NT2/D1 (cell line): ENCODE measurements around the gene LDLRAD4.

Source experiments
- DNase-seq: peaks from one replicate; pipeline ENCODE4 v3.0.0-alpha.2; 2011; ENCODE audit warnings: low read depth, low spot score
- H3K27me3 ChIP-seq: 2 replicates; pipeline ENCODE4 v1.6.0; 2011; ENCODE audit warnings: mild to moderate bottlenecking; ENCODE audit not compliant: insufficient read length, insufficient read depth
- H3K36me3 ChIP-seq: 2 replicates; pipeline ENCODE4 v1.6.1; 2011; ENCODE audit warnings: mild to moderate bottlenecking, low read length, mixed read lengths; ENCODE audit not compliant: insufficient read depth, insufficient read length
- H3K4me1 ChIP-seq: 2 replicates; pipeline ENCODE4 v1.5.1; 2011; ENCODE audit not compliant: insufficient read depth, insufficient read length
- H3K4me3 ChIP-seq: 2 replicates; pipeline ENCODE4 v1.5.1; 2011; ENCODE audit warnings: low read depth; ENCODE audit not compliant: insufficient read length
- H3K9ac ChIP-seq: 2 replicates; pipeline ENCODE4 v1.6.0; 2011; ENCODE audit warnings: low read depth; ENCODE audit not compliant: insufficient read length
- H3K9me3 ChIP-seq: 2 replicates; pipeline ENCODE4 v1.5.1; 2011; ENCODE audit warnings: mild to moderate bottlenecking, low read length; ENCODE audit not compliant: insufficient read depth
- SUZ12 ChIP-seq: IDR thresholded peaks from 2 replicates; pipeline ENCODE4 v1.6.1; 2011; ENCODE audit not compliant: insufficient read length, insufficient read depth; ENCODE audit errors: extremely low read depth
- YY1 ChIP-seq: IDR thresholded peaks from 2 replicates; pipeline ENCODE4 v1.6.1; 2011; ENCODE audit not compliant: insufficient read length, insufficient read depth
- ZNF274 ChIP-seq: IDR thresholded peaks from 2 replicates; pipeline ENCODE4 v1.6.1; 2011; ENCODE audit warnings: mild to moderate bottlenecking, low read depth, low read length

LDLRAD4 gene

GRCh38 chr18:13501891-13502290 lies 283.3 kb downstream of the LDLRAD4 start:
- H3K27me3 ChIP-seq = no peaks in the 10 kb centered on the region
- DNase-seq = no peak
- TF ChIP-seq SUZ12 = no peak
- no peak for TF ChIP-seq YY1
- TF ChIP-seq ZNF274 = no peak
- H3K9me3 ChIP-seq = peaks cover 25% of the 10 kb centered on the region
- peaks cover 10% of the 10 kb centered on the region for H3K4me1 ChIP-seq
- H3K36me3 ChIP-seq = peaks cover 11% of the 10 kb centered on the region
- no peak overlapping the region for H3K4me3 ChIP-seq
- no peak overlapping the region for H3K9ac ChIP-seq

- no peak overlapping the region for H3K4me3 ChIP-seq
- no peaks in the 10 kb centered on the region for H3K27me3 ChIP-seq
- TF ChIP-seq YY1 = no peak
- no peak for TF ChIP-seq ZNF274
- no peak for TF ChIP-seq SUZ12
- H3K36me3 ChIP-seq = peaks cover 11% of the 10 kb centered on the region
- peaks cover 10% of the 10 kb centered on the region for H3K4me1 ChIP-seq
- peaks cover 22% of the 10 kb centered on the region for H3K9me3 ChIP-seq
- H3K9ac ChIP-seq = no peak overlapping the region
- DNase-seq = no peak
Measured at GRCh38 chr18:13502585-13502984, 284.0 kb downstream of the LDLRAD4 start.

GRCh38 chr18:13503836-13504235 lies 285.3 kb downstream of the LDLRAD4 start:
- no peak for DNase-seq
- peaks cover 1% of the 10 kb centered on the region for H3K36me3 ChIP-seq
- H3K9ac ChIP-seq = no peak overlapping the region
- no peak for TF ChIP-seq SUZ12
- TF ChIP-seq YY1 = no peak
- no peak for TF ChIP-seq ZNF274
- H3K27me3 ChIP-seq = no peaks in the 10 kb centered on the region
- H3K4me1 ChIP-seq = peaks cover 10% of the 10 kb centered on the region
- no peak overlapping the region for H3K4me3 ChIP-seq
- H3K9me3 ChIP-seq = peaks cover 12% of the 10 kb centered on the region

- Histone ChIP-seq H3K36me3 (no peaks in the 10 kb centered on the region), H3K4me1 (peaks cover 6% of the 10 kb centered on the region), H3K27me3 (no peaks in the 10 kb centered on the region), H3K9ac (no peak overlapping the region), H3K9me3 (peaks cover 8% of the 10 kb centered on the region; the same call in 1 of the 2 replicates), H3K4me3 (no peak overlapping the region)
- TF ChIP-seq ZNF274 (no peak), YY1 (no peak), SUZ12 (no peak)
- DNase-seq = no peak
Measured at GRCh38 chr18:13505780-13506345, 287.3 kb downstream of the LDLRAD4 start.

- Histone ChIP-seq H3K9ac (no peak overlapping the region), H3K9me3 (peaks cover 8% of the 10 kb centered on the region; the same call in 1 of the 2 replicates), H3K4me3 (no peak overlapping the region), H3K27me3 (no peaks in the 10 kb centered on the region), H3K36me3 (no peaks in the 10 kb centered on the region), H3K4me1 (peaks cover 3% of the 10 kb centered on the region)
- no peak for DNase-seq
- no peak for TF ChIP-seq YY1
- no peak for TF ChIP-seq ZNF274
- no peak for TF ChIP-seq SUZ12
Measured at GRCh38 chr18:13510594-13510993, 292.0 kb downstream of the LDLRAD4 start.

- no peak for TF ChIP-seq ZNF274
- TF ChIP-seq YY1 = no peak
- TF ChIP-seq SUZ12 = no peak
- no peak overlapping the region for H3K4me3 ChIP-seq
- DNase-seq = no peak
- H3K4me1 ChIP-seq = peaks cover 3% of the 10 kb centered on the region
- H3K36me3 ChIP-seq = no peaks in the 10 kb centered on the region
- peaks cover 8% of the 10 kb centered on the region; the same call in 1 of the 2 replicates for H3K9me3 ChIP-seq
- H3K27me3 ChIP-seq = no peaks in the 10 kb centered on the region
- no peak overlapping the region for H3K9ac ChIP-seq
Measured at GRCh38 chr18:13511961-13512577, 293.5 kb downstream of the LDLRAD4 start.

- no peaks in the 10 kb centered on the region for H3K27me3 ChIP-seq
- no peak for DNase-seq
- H3K4me1 ChIP-seq = peaks cover 3% of the 10 kb centered on the region
Measured at GRCh38 chr18:13513021-13513420, 294.5 kb downstream of the LDLRAD4 start.

More at GRCh38 chr18:13513021-13513420, 294.5 kb downstream of the LDLRAD4 start:
- H3K4me3 ChIP-seq = no peak overlapping the region
- H3K9me3 ChIP-seq = peaks cover 8% of the 10 kb centered on the region; the same call in 1 of the 2 replicates
- TF ChIP-seq ZNF274 = no peak
- TF ChIP-seq SUZ12 = no peak
- TF ChIP-seq YY1 = no peak
- no peak overlapping the region for H3K9ac ChIP-seq
- H3K36me3 ChIP-seq = no peaks in the 10 kb centered on the region
